Vagina (tissue), 2 donors: Measurements from ENCODE around the gene FRMD6. TPM values are rescaled to one million over a fixed set of nuclear protein-coding genes. Genes with fewer than 3 reads are reported as not detected.

ENCODE experiments used
- DNase-seq, 2 donors: peaks; one replicate each; pipeline ENCODE4 v3.0.0-alpha.2; 2017; ENCODE audit errors: extremely low spot score in 2 of 2
- H3K27ac ChIP-seq: fragments of 200-600 bp; sonication (generic); one replicate; pipeline ENCODE4 v1.5.1; 2019
- H3K27me3 ChIP-seq: fragments of 200-600 bp; sonication (generic); one replicate; pipeline ENCODE4 v1.5.1; 2019
- H3K36me3 ChIP-seq, 2 donors: fragments of 200-600 bp; sonication (generic); one replicate each; pipeline ENCODE4 v1.5.1; 2017 to 2019
- H3K4me1 ChIP-seq: fragments of 200-600 bp; sonication (generic); one replicate; pipeline ENCODE4 v1.5.1; 2019
- H3K4me3 ChIP-seq, 2 donors: fragments of 200-600 bp; sonication (generic); 1 replicate in 1 of 2; 2 replicates in 1 of 2; pipeline ENCODE4 v1.5.1; 2016 to 2019
- H3K9me3 ChIP-seq: fragments of 200-600 bp; sonication (generic); one replicate; pipeline ENCODE4 v1.5.1; 2019
- POLR2A ChIP-seq, 2 donors: fragments of 450-650 bp; IDR thresholded peaks; one replicate each; pipeline ENCODE4 v1.6.1; 2017; ENCODE audit warnings: antibody characterized with exemption in 2 of 2, mild to moderate bottlenecking in 2 of 2, moderate library complexity in 2 of 2
- POLR2AphosphoS5 ChIP-seq, 2 donors: sonication (generic); formaldehyde crosslinking; IDR thresholded peaks; one replicate each; pipeline ENCODE4 v1.9.0; 2017; ENCODE audit warnings: antibody characterized with exemption in 2 of 2, mild to moderate bottlenecking in 2 of 2, low read depth in 1 of 2; ENCODE audit not compliant: insufficient read depth in 1 of 2
- intact Hi-C: fragments of 100-400 bp; cut with DNase I; formaldehyde crosslinking; loops from one replicate; pipeline ENCODE4 v1.15.1; 2023
- small RNA-seq: library from RNA; depleted of rRNA; stranded (forward); fragments of <200 nt; gene quantifications from one replicate; pipeline ENCODE3, GENCODE V24; 2016
- total RNA-seq: library from RNA; depleted of rRNA; stranded (reverse); fragments of >200 nt; gene quantifications from one replicate; pipeline ENCODE4 v1.2.3, GENCODE V29; 2016
- TF ChIP-seq, protein P1 (sequence below), 3 experiments: fragments of 450-650 bp in 2 of 3; fragments of 200-600 bp in 1 of 3; sonication (generic) in 1 of 3; IDR thresholded peaks; one replicate each; pipeline ENCODE4 v1.5.1; 2017 to 2019; ENCODE audit warnings: antibody characterized with exemption in 3 of 3, mild to moderate bottlenecking in 2 of 3, moderate library complexity in 2 of 3

The FRMD6 gene
- total RNA-seq, 1 donor from 2014 or later = 114 TPM

DNA sequence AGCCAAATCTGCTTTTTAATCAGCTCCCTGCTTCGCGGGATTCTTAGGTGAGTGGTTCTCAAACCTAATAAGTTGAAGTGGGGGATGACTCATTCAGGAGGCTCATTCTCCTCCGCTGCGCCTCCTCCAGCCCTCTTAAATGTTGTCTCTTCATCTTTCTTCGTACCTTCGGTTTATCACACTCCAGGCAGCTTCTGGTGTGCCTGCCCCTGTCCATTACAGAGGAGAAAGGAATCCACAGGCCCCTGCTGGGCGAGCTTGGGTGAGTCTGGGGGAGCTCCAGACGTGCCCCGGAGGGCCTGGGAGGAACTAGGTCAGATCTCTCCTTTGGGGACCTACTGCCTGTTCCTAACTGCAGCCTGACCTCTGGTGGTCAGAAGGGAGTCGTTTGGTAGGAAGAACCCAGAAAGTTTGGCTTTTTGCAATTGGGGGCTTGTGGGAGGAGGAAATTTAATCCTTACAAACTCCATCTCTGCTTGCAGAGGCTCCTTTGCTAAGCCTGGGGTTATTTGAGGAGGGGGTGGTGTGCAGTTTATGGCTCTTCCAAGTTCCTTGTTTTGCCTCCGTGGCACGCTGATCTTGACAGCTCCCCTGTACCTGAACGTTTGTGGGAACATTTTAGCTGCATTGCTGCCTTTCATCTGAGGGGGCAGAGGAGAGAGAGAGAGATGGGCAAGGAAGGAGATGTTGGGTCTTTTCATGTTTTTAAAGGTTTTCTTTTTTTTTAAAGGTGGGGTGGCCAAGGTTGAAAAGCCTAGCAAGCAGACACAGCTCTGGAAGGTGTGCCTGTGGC lies 124.6 kb downstream of the FRMD6 start:
- intact Hi-C loops = loop anchor here (10.0 kb wide), 1 partner anchor 121 kb away; the partner anchor contains the start of gene FRMD6
- H3K4me1 ChIP-seq = peaks cover 6% of the 10 kb centered on the region
- no peaks in the 10 kb centered on the region for H3K9me3 ChIP-seq
- no peak for DNase-seq
- no peaks in the 10 kb centered on the region for H3K36me3 ChIP-seq
- TF ChIP-seq POLR2AphosphoS5 (IDR thresholded peaks at IDR 0.05; ENCODE audit: insufficient read depth in 1 of 2, low read depth in 1 of 2) (peak in 1 of 2 donors; percentile 38), POLR2A (IDR thresholded peaks at IDR 0.05) (no peak)
- TF ChIP-seq, protein P1, sequence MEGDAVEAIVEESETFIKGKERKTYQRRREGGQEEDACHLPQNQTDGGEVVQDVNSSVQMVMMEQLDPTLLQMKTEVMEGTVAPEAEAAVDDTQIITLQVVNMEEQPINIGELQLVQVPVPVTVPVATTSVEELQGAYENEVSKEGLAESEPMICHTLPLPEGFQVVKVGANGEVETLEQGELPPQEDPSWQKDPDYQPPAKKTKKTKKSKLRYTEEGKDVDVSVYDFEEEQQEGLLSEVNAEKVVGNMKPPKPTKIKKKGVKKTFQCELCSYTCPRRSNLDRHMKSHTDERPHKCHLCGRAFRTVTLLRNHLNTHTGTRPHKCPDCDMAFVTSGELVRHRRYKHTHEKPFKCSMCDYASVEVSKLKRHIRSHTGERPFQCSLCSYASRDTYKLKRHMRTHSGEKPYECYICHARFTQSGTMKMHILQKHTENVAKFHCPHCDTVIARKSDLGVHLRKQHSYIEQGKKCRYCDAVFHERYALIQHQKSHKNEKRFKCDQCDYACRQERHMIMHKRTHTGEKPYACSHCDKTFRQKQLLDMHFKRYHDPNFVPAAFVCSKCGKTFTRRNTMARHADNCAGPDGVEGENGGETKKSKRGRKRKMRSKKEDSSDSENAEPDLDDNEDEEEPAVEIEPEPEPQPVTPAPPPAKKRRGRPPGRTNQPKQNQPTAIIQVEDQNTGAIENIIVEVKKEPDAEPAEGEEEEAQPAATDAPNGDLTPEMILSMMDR (IDR thresholded peaks at IDR 0.05) = peak; percentile 64 to 78 (median 72)
- peak overlapping the region in 1 of 2 donors; percentile 27 for H3K4me3 ChIP-seq
- H3K27ac ChIP-seq = no peak overlapping the region
- no peaks in the 10 kb centered on the region for H3K27me3 ChIP-seq

DNA sequence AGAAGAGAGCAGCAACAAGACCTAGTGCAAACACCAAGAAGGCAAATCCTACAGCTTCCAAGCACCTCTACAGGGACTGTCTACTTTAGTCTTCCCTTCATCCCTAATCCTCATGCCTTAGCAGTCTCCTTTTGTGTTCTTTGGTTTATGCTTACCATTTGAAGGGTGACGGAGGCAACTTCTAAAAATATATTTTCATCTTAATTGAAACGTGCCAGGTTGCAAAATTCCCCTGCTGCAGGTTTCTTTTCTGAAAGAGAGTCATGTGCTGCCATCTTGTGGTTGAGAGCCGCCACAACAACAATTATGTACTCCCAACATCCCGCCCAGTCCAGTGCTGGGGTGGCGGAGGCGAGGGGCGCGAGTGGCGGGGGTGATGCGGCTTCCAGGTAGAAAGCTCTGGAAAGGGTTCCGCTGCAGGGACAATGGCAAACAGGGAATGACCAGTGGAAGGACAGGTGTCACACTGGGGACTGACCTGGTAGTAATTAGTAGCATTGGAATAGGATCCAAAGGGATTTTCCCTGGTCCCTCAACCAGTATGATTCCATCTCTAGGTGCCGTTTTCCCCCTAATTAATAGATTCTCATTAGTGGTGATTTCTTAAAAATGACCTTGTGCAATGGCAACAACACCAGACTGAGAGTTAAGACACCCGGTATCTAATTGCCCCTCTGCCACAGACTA lies 128.4 kb downstream of the FRMD6 start:
- Histone ChIP-seq H3K4me1 (peaks cover 6% of the 10 kb centered on the region), H3K9me3 (no peaks in the 10 kb centered on the region), H3K36me3 (no peaks in the 10 kb centered on the region), H3K27me3 (no peaks in the 10 kb centered on the region), H3K4me3 (no peak overlapping the region), H3K27ac (no peak overlapping the region)
- DNase-seq = no peak
- intact Hi-C loops = no loop called here
- TF ChIP-seq POLR2AphosphoS5 (IDR thresholded peaks at IDR 0.05; ENCODE audit: insufficient read depth in 1 of 2, low read depth in 1 of 2) = no peak
- TF ChIP-seq, protein P1 (IDR thresholded peaks at IDR 0.05) = peak; percentile 47 to 78 (median 57)
- TF ChIP-seq POLR2A (IDR thresholded peaks at IDR 0.05) = no peak

Small RNAs within 50 kb of the gene (small RNA-seq; reads per million reads assigned to genes)
- not detected for gene OR7E159P
- gene RNA5SP385 = not detected
- gene RNU6-301P = not detected

Other genes with a start within 250 kb of the FRMD6 start
- 12.8 TPM for gene GNG2, start 208.7 kb downstream of the FRMD6 start, total RNA-seq